Motor neuron (in vitro differentiated cells): Measurements from ENCODE around the gene CAB39L. TPM values are rescaled to one million over a fixed set of nuclear protein-coding genes. Genes with fewer than 3 reads are reported as not detected.
A peak's percentile ranks its signal among the peaks of the same experiment; 100 is the strongest.

ENCODE experiments used
- ATAC-seq, 8 experiments: fragments of 200-7000 bp; cut with Tn5 transposase; replicated peaks in 6 of 8; 2 replicates each; pipeline ENCODE4 v1.8.0; 2021; ENCODE audit warnings: mild to moderate bottlenecking in 8 of 8, moderate library complexity in 8 of 8
- H3K27ac ChIP-seq, 2 donors: fragments of 250-450 bp; sonication (Bioruptor Pico); 2 replicates each; pipeline ENCODE4 v1.9.0; 2021; ENCODE audit warnings: antibody characterized with exemption in 2 of 2, mild to moderate bottlenecking in 2 of 2, moderate library complexity in 1 of 2
- H3K4me1 ChIP-seq, 2 donors: fragments of 250-450 bp; sonication (Bioruptor Pico); replicated peaks in 1 of 2; 2 replicates each; pipeline ENCODE4 v1.6.1; 2021; ENCODE audit warnings: antibody characterized with exemption in 2 of 2, mild to moderate bottlenecking in 2 of 2, moderate library complexity in 1 of 2
- H3K4me3 ChIP-seq, 5 donors: fragments of 250-450 bp; sonication (Bioruptor Pico); 2 replicates each; pipeline ENCODE4 v1.9.0; 2021; ENCODE audit warnings: antibody characterized with exemption in 5 of 5, mild to moderate bottlenecking in 5 of 5, moderate library complexity in 4 of 5
- WGBS, 10 experiments: fragments of 450-650 bp; shearing (Covaris generic); methylation state at CpG; one replicate each; pipeline ENCODE4 v1.0.0; 2022; 5-methylcytosine and 5-hydroxymethylcytosine counted together
- in situ Hi-C, 9 experiments: fragments of 400-800 bp; cut with MboI; loops; one replicate each; pipeline ENCODE4 v1.15.0; 2021; ENCODE audit warnings: low sequenced_read_pairs in 9 of 9, low pct_unique_long_range_greater_than_20kb in 2 of 9; ENCODE audit not compliant: unreplicated experiment in 9 of 9
- total RNA-seq, 8 experiments: library from RNA; unstranded; fragments of 300-600 nt; gene quantifications; 2 replicates each; pipeline versions ENCODE4 v1.2.3 to v1.2.4, GENCODE V29; 2022

Gene CAB39L
- total RNA-seq, 8 experiments from 2014 or later, result 5.1 to 21.3 (median 10.3) TPM

- H3K27ac ChIP-seq, result no peak overlapping the region
- in situ Hi-C loops, result loop anchor here in 1 of 9 experiments (25.0 kb wide), 1 partner anchor 124 kb away; no protein-coding TSS in a partner anchor
- no peaks in the 10 kb centered on the region for H3K4me1 ChIP-seq
- H3K4me3 ChIP-seq, result no peak overlapping the region
- ATAC-seq, result no peak
- 58 to 100% (median 79%) methylated on average over 1 of the region's 1 CpG; no CpG with 5 or more reads in 2 of the 10 experiments for WGBS, 10 experiments
Observed at GRCh38 chr13:49435992-49436391, 7.9 kb downstream of the CAB39L start.

GRCh38 chr13:49429121-49429520 is 14.7 kb downstream of the CAB39L start:
- 88 to 100% (median 100%) methylated on average over 1 of the region's 1 CpG; no CpG with 5 or more reads in 2 of the 10 experiments for WGBS, 10 experiments
- no peak for ATAC-seq
- in situ Hi-C loops, result loop anchor here in 1 of 9 experiments (25.0 kb wide), 1 partner anchor 117 kb away; no protein-coding TSS in a partner anchor
- no peak overlapping the region for H3K4me3 ChIP-seq
- no peak overlapping the region for H3K27ac ChIP-seq
- no peaks in the 10 kb centered on the region for H3K4me1 ChIP-seq

GRCh38 chr13:49428041-49428763 is 15.7 kb downstream of the CAB39L start:
- Histone ChIP-seq H3K27ac (no peak overlapping the region), H3K4me3 (no peak overlapping the region), H3K4me1 (no peaks in the 10 kb centered on the region)
- 75 to 100% (median 100%) methylated on average over 1 to 2 of the region's 2 CpGs; no CpG with 5 or more reads in 3 of the 10 experiments for WGBS, 10 experiments
- in situ Hi-C loops, result loop anchor here in 1 of 9 experiments (25.0 kb wide), 1 partner anchor 116 kb away; no protein-coding TSS in a partner anchor
- no peak for ATAC-seq

- in situ Hi-C loops, result no loop called here
- Histone ChIP-seq H3K4me3 (no peak overlapping the region), H3K27ac (no peak overlapping the region), H3K4me1 (no peaks in the 10 kb centered on the region)
- 71 to 100% (median 90%) methylated on average over 2 to 7 of the region's 7 CpGs for WGBS, 10 experiments
- ATAC-seq, result no peak
Observed at GRCh38 chr13:49424011-49424560, 19.8 kb downstream of the CAB39L start.

- H3K27ac ChIP-seq, result no peak overlapping the region
- 83 to 100% methylated on average over 1 to 2 of the region's 3 CpGs; no CpG with 5 or more reads in 8 of the 10 experiments for WGBS, 10 experiments
- no peak overlapping the region for H3K4me3 ChIP-seq
- peak in 1 of 8 experiments; percentile 68 for ATAC-seq
- H3K4me1 ChIP-seq, result no peaks in the 10 kb centered on the region
- in situ Hi-C loops, result no loop called here
Observed at GRCh38 chr13:49421391-49421790, 22.5 kb downstream of the CAB39L start.

GRCh38 chr13:49419276-49419675 is 24.6 kb downstream of the CAB39L start:
- 17 to 90% (median 74%) methylated on average over 1 to 3 of the region's 3 CpGs; no CpG with 5 or more reads in 2 of the 10 experiments for WGBS, 10 experiments
- no peak overlapping the region for H3K27ac ChIP-seq
- no peaks in the 10 kb centered on the region for H3K4me1 ChIP-seq
- no peak overlapping the region for H3K4me3 ChIP-seq
- peak in 1 of 8 experiments; percentile 40 for ATAC-seq
- in situ Hi-C loops, result no loop called here

GRCh38 chr13:49418206-49418605 is 25.7 kb downstream of the CAB39L start:
- 60 to 100% (median 91%) methylated on average over 1 of the region's 1 CpG; no CpG with 5 or more reads in 1 of the 10 experiments for WGBS, 10 experiments
- no peak overlapping the region for H3K27ac ChIP-seq
- no peak for ATAC-seq
- no peak overlapping the region for H3K4me3 ChIP-seq
- H3K4me1 ChIP-seq, result no peaks in the 10 kb centered on the region
- in situ Hi-C loops, result no loop called here

GRCh38 chr13:49417161-49417560 is 26.7 kb downstream of the CAB39L start:
- Histone ChIP-seq H3K27ac (no peak overlapping the region), H3K4me3 (no peak overlapping the region), H3K4me1 (no peaks in the 10 kb centered on the region)
- in situ Hi-C loops, result no loop called here
- WGBS, 10 experiments, result 93 to 100% (median 98%) methylated on average over 1 to 3 of the region's 3 CpGs; no CpG with 5 or more reads in 2 of the 10 experiments
- no peak for ATAC-seq

- H3K27ac ChIP-seq, result no peak overlapping the region
- ATAC-seq, result no peak
- in situ Hi-C loops, result no loop called here
- 20 to 90% (median 38%) methylated on average over 1 to 2 of the region's 2 CpGs; no CpG with 5 or more reads in 7 of the 10 experiments for WGBS, 10 experiments
- H3K4me1 ChIP-seq, result no peaks in the 10 kb centered on the region
- H3K4me3 ChIP-seq, result no peak overlapping the region
Observed at GRCh38 chr13:49412749-49413148, 31.1 kb downstream of the CAB39L start.

- WGBS, 10 experiments, result 72 to 100% (median 91%) methylated on average over 2 to 4 of the region's 5 CpGs; no CpG with 5 or more reads in 2 of the 10 experiments
- Histone ChIP-seq H3K4me3 (no peak overlapping the region), H3K27ac (no peak overlapping the region), H3K4me1 (no peaks in the 10 kb centered on the region)
- no peak for ATAC-seq
- in situ Hi-C loops, result no loop called here
Observed at GRCh38 chr13:49411353-49411752, 32.5 kb downstream of the CAB39L start.

GRCh38 chr13:49410477-49410876 is 33.4 kb downstream of the CAB39L start:
- no peak overlapping the region for H3K4me3 ChIP-seq
- H3K27ac ChIP-seq, result no peak overlapping the region
- no peaks in the 10 kb centered on the region for H3K4me1 ChIP-seq
- in situ Hi-C loops, result no loop called here
- no peak for ATAC-seq

GRCh38 chr13:49410006-49410405 is 33.9 kb downstream of the CAB39L start:
- Histone ChIP-seq H3K4me1 (no peaks in the 10 kb centered on the region), H3K4me3 (no peak overlapping the region), H3K27ac (no peak overlapping the region)
- WGBS, 10 experiments, result 13 to 100% (median 67%) methylated on average over 1 to 4 of the region's 4 CpGs
- in situ Hi-C loops, result no loop called here
- ATAC-seq, result no peak

- peak in 1 of 8 experiments; percentile 77 for ATAC-seq
- WGBS, 10 experiments, result 11 to 95% (median 77%) methylated on average over 1 to 3 of the region's 3 CpGs
- no peak overlapping the region for H3K27ac ChIP-seq
- in situ Hi-C loops, result no loop called here
- no peaks in the 10 kb centered on the region for H3K4me1 ChIP-seq
- H3K4me3 ChIP-seq, result no peak overlapping the region
Observed at GRCh38 chr13:49409008-49409407, 34.9 kb downstream of the CAB39L start.
